GM12801 (cell line): ENCODE data around the gene MAP4K4.

Source experiments
- CTCF ChIP-seq: IDR thresholded peaks from one replicate; pipeline ENCODE4 v1.5.1; 2011; ENCODE audit warnings: control low read depth; ENCODE audit not compliant: insufficient read length; ENCODE audit errors: extremely low read depth

Gene MAP4K4

GRCh38 chr2:101776172-101777043, 78.9 kb downstream of the MAP4K4 start:
- TF ChIP-seq CTCF: no peak

- TF ChIP-seq CTCF: no peak
Observed at GRCh38 chr2:101777337-101777736, 79.8 kb downstream of the MAP4K4 start.

GRCh38 chr2:101778102-101778501, 80.6 kb downstream of the MAP4K4 start:
- TF ChIP-seq CTCF: no peak

GRCh38 chr2:101779190-101779589, 81.7 kb downstream of the MAP4K4 start:
- no peak for TF ChIP-seq CTCF

GRCh38 chr2:101779656-101780055, 82.1 kb downstream of the MAP4K4 start:
- TF ChIP-seq CTCF: no peak

GRCh38 chr2:101781326-101781725, 83.8 kb downstream of the MAP4K4 start:
- no peak for TF ChIP-seq CTCF

GRCh38 chr2:101781791-101782426, 84.4 kb downstream of the MAP4K4 start:
- TF ChIP-seq CTCF: no peak
